Activated naive CD4-positive, alpha-beta T cell treated with anti-CD3 and anti-CD28 coated beads, Interleukin-2, amount 50 U/mL, for 24 hours (primary cell): Measurements from ENCODE around the gene GGACT.

Experiments used
- H3K27ac Mint-ChIP-seq: one replicate; pipeline ENCODE4 v1.8.0; 2021; ENCODE audit warnings: mild to moderate bottlenecking, mixed read lengths
- H3K27me3 Mint-ChIP-seq: one replicate; pipeline ENCODE4 v1.8.0; 2021; ENCODE audit warnings: mixed read lengths
- H3K36me3 Mint-ChIP-seq: one replicate; pipeline ENCODE4 v1.8.0; 2021; ENCODE audit warnings: mixed read lengths
- H3K4me1 Mint-ChIP-seq: one replicate; pipeline ENCODE4 v1.8.0; 2021; ENCODE audit warnings: mixed read lengths
- H3K4me3 Mint-ChIP-seq: one replicate; pipeline ENCODE4 v1.8.0; 2021; ENCODE audit warnings: mild to moderate bottlenecking, mixed read lengths
- H3K9me3 Mint-ChIP-seq: one replicate; pipeline ENCODE4 v1.8.0; 2021; ENCODE audit warnings: mixed read lengths

GGACT gene

GRCh38 chr13:100520936-100521850 is 67.4 kb downstream of the GGACT start:
- H3K27me3 Mint-ChIP-seq, result no peaks in the 10 kb centered on the region
- H3K9me3 Mint-ChIP-seq, result no peaks in the 10 kb centered on the region
- H3K4me1 Mint-ChIP-seq, result peaks cover 13% of the 10 kb centered on the region
- no peak overlapping the region for H3K27ac Mint-ChIP-seq
- no peaks in the 10 kb centered on the region for H3K36me3 Mint-ChIP-seq
- peak overlapping the region; percentile 71 for H3K4me3 Mint-ChIP-seq

GRCh38 chr13:100519626-100520025 is 69.0 kb downstream of the GGACT start:
- Mint-ChIP-seq H3K36me3 (no peaks in the 10 kb centered on the region), H3K9me3 (no peaks in the 10 kb centered on the region), H3K4me1 (peaks cover 15% of the 10 kb centered on the region), H3K4me3 (no peak overlapping the region), H3K27ac (no peak overlapping the region), H3K27me3 (no peaks in the 10 kb centered on the region)

GRCh38 chr13:100518394-100519062 is 70.1 kb downstream of the GGACT start:
- Mint-ChIP-seq H3K4me1 (peaks cover 18% of the 10 kb centered on the region), H3K27me3 (no peaks in the 10 kb centered on the region), H3K4me3 (no peak overlapping the region)

GRCh38 chr13:100517728-100518127 is 70.9 kb downstream of the GGACT start:
- Mint-ChIP-seq H3K4me3 (no peak overlapping the region), H3K4me1 (peaks cover 16% of the 10 kb centered on the region), H3K36me3 (no peaks in the 10 kb centered on the region), H3K9me3 (no peaks in the 10 kb centered on the region), H3K27ac (no peak overlapping the region), H3K27me3 (no peaks in the 10 kb centered on the region)

More at GRCh38 chr13:100518394-100519062, 70.1 kb downstream of the GGACT start:
- H3K9me3 Mint-ChIP-seq, result no peaks in the 10 kb centered on the region
- no peaks in the 10 kb centered on the region for H3K36me3 Mint-ChIP-seq
- H3K27ac Mint-ChIP-seq, result no peak overlapping the region

- H3K4me3 Mint-ChIP-seq, result no peak overlapping the region
Observed at GRCh38 chr13:100517135-100517534, 71.5 kb downstream of the GGACT start.

GRCh38 chr13:100515410-100515800 is 73.2 kb downstream of the GGACT start:
- Mint-ChIP-seq H3K4me1 (peaks cover 5% of the 10 kb centered on the region), H3K27me3 (no peaks in the 10 kb centered on the region), H3K4me3 (no peak overlapping the region), H3K36me3 (no peaks in the 10 kb centered on the region), H3K9me3 (no peaks in the 10 kb centered on the region), H3K27ac (no peak overlapping the region)

More at GRCh38 chr13:100517135-100517534, 71.5 kb downstream of the GGACT start:
- H3K36me3 Mint-ChIP-seq, result no peaks in the 10 kb centered on the region
- H3K27me3 Mint-ChIP-seq, result no peaks in the 10 kb centered on the region
- no peak overlapping the region for H3K27ac Mint-ChIP-seq
- peaks cover 10% of the 10 kb centered on the region for H3K4me1 Mint-ChIP-seq
- no peaks in the 10 kb centered on the region for H3K9me3 Mint-ChIP-seq

- no peaks in the 10 kb centered on the region for H3K9me3 Mint-ChIP-seq
- H3K4me3 Mint-ChIP-seq, result no peak overlapping the region
- no peaks in the 10 kb centered on the region for H3K36me3 Mint-ChIP-seq
- peaks cover 5% of the 10 kb centered on the region for H3K4me1 Mint-ChIP-seq
- H3K27ac Mint-ChIP-seq, result no peak overlapping the region
- H3K27me3 Mint-ChIP-seq, result no peaks in the 10 kb centered on the region
Observed at GRCh38 chr13:100514788-100515409, 73.7 kb downstream of the GGACT start.

- H3K27ac Mint-ChIP-seq, result no peak overlapping the region
- H3K27me3 Mint-ChIP-seq, result no peaks in the 10 kb centered on the region
- no peaks in the 10 kb centered on the region for H3K9me3 Mint-ChIP-seq
- no peaks in the 10 kb centered on the region for H3K36me3 Mint-ChIP-seq
- H3K4me1 Mint-ChIP-seq, result peaks cover 5% of the 10 kb centered on the region
- H3K4me3 Mint-ChIP-seq, result no peak overlapping the region
Observed at GRCh38 chr13:100513987-100514670, 74.5 kb downstream of the GGACT start.

GRCh38 chr13:100513171-100513570 is 75.4 kb downstream of the GGACT start:
- Mint-ChIP-seq H3K36me3 (no peaks in the 10 kb centered on the region), H3K27me3 (no peaks in the 10 kb centered on the region), H3K4me1 (peaks cover 5% of the 10 kb centered on the region), H3K27ac (no peak overlapping the region), H3K9me3 (no peaks in the 10 kb centered on the region), H3K4me3 (no peak overlapping the region)

- no peak overlapping the region for H3K4me3 Mint-ChIP-seq
- no peak overlapping the region for H3K27ac Mint-ChIP-seq
- no peaks in the 10 kb centered on the region for H3K9me3 Mint-ChIP-seq
- H3K4me1 Mint-ChIP-seq, result peaks cover 7% of the 10 kb centered on the region
- no peaks in the 10 kb centered on the region for H3K36me3 Mint-ChIP-seq
- no peaks in the 10 kb centered on the region for H3K27me3 Mint-ChIP-seq
Observed at GRCh38 chr13:100512422-100512821, 76.2 kb downstream of the GGACT start.

- Mint-ChIP-seq H3K4me1 (peaks cover 16% of the 10 kb centered on the region), H3K4me3 (no peak overlapping the region), H3K9me3 (no peaks in the 10 kb centered on the region), H3K36me3 (no peaks in the 10 kb centered on the region), H3K27ac (no peak overlapping the region), H3K27me3 (no peaks in the 10 kb centered on the region)
Observed at GRCh38 chr13:100511466-100511865, 77.1 kb downstream of the GGACT start.

- H3K27me3 Mint-ChIP-seq, result no peaks in the 10 kb centered on the region
- no peaks in the 10 kb centered on the region for H3K36me3 Mint-ChIP-seq
- no peaks in the 10 kb centered on the region for H3K9me3 Mint-ChIP-seq
- H3K4me1 Mint-ChIP-seq, result peaks cover 23% of the 10 kb centered on the region
- no peak overlapping the region for H3K27ac Mint-ChIP-seq
- H3K4me3 Mint-ChIP-seq, result no peak overlapping the region
Observed at GRCh38 chr13:100510208-100510957, 78.2 kb downstream of the GGACT start.

GRCh38 chr13:100508996-100509395 is 79.6 kb downstream of the GGACT start:
- H3K4me3 Mint-ChIP-seq, result no peak overlapping the region
- no peak overlapping the region for H3K27ac Mint-ChIP-seq
- no peaks in the 10 kb centered on the region for H3K27me3 Mint-ChIP-seq
- no peaks in the 10 kb centered on the region for H3K9me3 Mint-ChIP-seq
- peaks cover 17% of the 10 kb centered on the region for H3K4me1 Mint-ChIP-seq
- H3K36me3 Mint-ChIP-seq, result no peaks in the 10 kb centered on the region

GRCh38 chr13:100508455-100508854 is 80.1 kb downstream of the GGACT start:
- Mint-ChIP-seq H3K27me3 (no peaks in the 10 kb centered on the region), H3K4me3 (no peak overlapping the region), H3K4me1 (peaks cover 17% of the 10 kb centered on the region), H3K27ac (no peak overlapping the region), H3K9me3 (no peaks in the 10 kb centered on the region), H3K36me3 (no peaks in the 10 kb centered on the region)
